DMS 273 (cell line): ENCODE measurements around the gene KCNN1.
"Not testable (repeated sequence)": the region's sequence is repeated elsewhere in the genome, so short reads cannot be mapped to it uniquely, and the experiment has no call there.

Experiments used
- DNase-seq: peaks from one replicate; lab custom pipeline; 2025; ENCODE audit not compliant: unreplicated experiment; lab: John Stamatoyannopoulos, UW

The KCNN1 gene

DNA sequence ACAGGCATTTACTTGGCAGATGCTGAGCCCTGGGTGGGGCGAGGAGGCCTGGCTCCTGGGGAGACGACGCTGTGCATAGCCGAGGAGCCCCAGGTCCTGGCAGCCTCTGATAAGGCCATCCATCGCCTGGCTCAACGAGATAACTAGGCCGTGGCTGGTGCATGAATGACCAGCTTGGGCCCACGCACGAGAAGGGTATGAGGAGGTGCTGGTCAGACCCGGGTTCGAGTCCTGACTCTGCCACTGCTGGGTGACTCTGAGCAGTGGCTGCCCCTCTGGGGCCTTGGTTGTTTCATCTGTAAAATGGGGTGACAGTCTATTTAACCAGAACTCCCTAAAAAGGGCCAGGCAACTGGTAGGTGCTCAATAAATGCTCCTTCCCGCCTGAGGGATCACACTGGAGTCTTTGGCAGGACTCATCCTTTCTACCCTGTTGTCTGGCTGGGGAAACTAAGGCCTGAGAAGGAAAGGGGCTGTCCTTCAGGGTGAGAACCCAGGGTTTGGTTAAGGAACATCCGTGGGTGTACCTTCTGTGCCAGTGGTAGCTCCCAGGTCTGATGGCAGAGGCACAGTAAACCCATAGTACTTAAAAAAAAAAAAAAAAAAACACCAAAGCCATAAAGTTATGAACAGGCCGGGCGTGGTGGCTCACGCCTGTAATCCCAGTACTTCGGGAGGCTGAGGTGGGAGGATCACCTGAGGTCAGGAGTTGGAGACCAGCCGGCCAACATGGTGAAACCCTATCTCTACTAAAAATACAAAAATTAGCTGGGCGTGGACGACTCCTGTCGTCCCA, 33.0 kb downstream of the KCNN1 start:
- DNase-seq: no peak

DNA sequence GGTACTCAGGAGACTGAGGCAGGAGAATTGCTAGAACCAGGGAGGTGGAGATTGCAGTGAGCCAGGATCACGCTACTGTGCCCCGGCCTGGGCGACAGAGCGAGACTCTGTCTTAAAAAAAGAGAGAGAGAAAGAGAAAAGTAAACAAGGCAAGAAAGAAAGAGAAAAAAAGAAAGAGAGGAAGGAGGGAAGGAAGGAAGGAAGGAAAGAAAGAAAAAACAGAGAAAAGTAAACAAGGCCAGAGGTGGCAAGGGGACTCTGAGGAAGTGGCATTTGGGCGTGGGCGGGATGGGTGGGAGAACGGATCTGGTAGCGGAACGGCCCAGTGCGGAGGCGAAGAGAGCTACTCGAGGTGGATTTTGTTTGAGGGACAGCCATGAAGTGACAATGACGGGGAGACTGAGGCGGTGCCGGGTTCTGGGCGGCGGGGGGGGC, 33.6 kb downstream of the KCNN1 start:
- peak; percentile 74 for DNase-seq

DNA sequence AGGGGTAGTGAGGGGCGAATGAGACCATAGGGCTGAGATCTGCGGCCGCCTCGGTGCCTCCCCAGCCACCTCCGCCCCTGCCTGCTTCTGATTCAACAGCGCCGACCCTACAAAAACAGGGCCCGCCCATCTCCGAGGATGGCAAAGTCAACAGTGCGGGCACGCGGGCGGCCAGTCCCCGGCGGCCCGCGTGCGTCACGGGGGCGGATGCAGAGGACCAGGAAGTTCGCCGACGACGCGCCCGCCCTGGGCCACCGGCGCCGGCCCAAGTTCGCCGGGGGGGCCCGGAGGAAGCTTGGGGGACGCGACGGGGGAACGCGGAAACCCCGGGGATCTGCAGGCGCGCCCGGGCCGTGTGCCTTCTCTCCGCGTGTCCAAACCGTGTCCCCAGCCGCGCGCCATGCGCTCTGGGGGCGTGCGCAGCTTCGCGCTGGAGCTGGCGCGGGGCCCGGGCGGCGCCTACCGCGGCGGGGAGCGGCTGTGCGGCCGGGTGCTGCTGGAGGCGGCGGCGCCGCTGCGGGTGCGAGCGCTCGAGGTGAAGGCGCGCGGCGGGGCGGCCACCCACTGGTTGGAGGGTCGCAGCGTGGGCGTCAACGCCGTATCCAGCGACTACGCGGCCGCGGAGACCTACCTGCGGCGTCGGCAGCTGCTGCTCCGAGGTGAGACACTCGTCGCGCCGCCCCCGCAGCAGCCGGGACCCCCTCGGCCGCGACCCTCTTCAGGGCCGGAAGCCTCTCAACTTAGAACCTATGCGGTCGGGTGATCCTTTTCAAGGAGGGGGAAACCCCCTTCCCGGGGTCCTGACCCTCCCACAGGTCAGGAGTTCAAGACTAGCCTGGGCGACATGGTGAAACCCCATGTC, 34.2 kb downstream of the KCNN1 start:
- peak; percentile 94 for DNase-seq

- peak; percentile 69 for DNase-seq
These were observed 35.0 kb downstream of the KCNN1 start for GRCh38 chr19:18001777-18002345.

GRCh38 chr19:18002347-18002850, 35.5 kb downstream of the KCNN1 start:
- DNase-seq: no peak

DNA sequence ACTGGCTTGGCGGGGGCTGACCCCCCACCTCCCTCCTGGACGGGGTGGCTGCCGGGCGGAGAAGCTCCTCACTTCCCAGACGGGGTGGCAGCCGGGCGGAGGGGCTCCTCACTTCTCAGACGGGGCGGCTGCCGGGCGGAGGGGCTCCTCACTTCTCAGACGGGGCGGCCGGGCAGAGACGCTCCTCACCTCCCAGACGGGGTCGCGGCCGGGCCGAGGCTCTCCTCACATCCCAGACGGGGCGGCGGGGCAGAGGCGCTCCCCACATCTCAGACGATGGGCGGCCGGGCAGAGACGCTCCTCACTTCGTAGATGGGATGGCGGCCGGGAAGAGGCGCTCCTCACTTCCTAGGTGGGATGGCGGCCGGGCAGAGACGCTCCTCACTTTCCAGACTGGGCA, 38.8 kb downstream of the KCNN1 start:
- not testable (repeated sequence) for DNase-seq

DNA sequence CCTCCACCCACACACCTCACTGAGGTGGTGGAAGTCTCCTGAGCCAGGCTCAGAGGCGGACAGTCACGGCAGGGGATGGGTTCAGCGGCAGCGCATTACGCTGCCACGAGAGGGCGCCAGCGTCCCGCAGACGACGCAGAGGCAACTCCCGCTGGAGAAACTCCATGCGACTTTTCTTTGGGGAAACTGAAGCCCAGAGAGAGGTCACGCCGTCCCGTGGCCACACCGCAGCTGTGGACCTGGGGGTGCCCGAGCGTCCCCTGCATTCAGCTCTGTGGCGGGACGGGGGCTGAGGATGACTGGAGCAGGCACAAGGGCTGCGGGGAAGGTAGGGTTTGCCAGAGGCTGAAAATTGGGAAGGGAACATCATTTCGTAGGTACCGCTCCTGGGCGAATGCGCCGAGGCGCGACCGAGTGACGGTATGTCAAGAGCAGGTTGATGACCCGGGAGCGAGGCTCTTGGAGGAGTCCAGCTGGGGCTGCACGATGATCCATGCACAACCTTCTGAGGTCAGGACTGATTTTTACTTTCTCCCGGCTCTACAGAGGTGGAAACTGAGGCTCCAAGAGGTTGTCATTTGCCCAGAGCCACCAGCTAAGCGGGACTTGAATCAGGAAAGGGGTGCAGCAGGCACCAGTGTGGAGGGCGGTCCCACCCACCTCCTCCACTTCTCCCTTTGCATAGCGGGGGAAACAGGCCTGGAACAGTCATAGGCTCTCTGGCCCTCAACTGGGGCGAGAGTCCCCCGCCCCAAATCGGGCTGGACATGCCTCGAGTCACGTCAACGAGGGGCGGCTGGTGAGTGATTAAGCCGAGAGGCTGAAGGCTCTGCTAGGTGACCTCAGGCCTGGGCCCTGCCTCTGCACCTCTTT, 40.4 kb downstream of the KCNN1 start:
- DNase-seq: peak; percentile 94

- peak; percentile 98 for DNase-seq
These were observed 41.2 kb downstream of the KCNN1 start, which contains the start of gene ARRDC2 for GRCh38 chr19:18007917-18008673. ARRDC2 (plus strand) TSS chr19:18008170; CDS start chr19:18008311, 141 bp downstream.

DNA sequence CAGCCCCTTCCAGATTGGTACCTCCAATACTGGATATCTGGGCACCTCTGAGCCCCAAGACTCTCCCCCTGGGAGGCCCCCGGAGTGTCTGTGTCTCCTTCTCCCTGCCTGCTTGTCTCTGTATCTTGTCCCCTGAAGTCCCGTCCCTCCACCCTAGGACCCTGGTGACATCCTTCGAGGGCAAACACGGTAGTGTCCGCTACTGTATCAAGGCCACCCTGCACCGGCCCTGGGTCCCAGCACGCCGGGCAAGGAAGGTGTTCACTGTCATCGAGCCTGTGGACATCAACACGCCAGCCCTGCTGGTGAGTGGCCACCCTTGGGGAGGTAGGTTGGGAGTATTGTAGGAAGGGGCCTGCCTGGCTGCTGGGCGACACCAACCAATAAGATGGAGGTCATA, 41.9 kb downstream of the KCNN1 start:
- no peak for DNase-seq

DNA sequence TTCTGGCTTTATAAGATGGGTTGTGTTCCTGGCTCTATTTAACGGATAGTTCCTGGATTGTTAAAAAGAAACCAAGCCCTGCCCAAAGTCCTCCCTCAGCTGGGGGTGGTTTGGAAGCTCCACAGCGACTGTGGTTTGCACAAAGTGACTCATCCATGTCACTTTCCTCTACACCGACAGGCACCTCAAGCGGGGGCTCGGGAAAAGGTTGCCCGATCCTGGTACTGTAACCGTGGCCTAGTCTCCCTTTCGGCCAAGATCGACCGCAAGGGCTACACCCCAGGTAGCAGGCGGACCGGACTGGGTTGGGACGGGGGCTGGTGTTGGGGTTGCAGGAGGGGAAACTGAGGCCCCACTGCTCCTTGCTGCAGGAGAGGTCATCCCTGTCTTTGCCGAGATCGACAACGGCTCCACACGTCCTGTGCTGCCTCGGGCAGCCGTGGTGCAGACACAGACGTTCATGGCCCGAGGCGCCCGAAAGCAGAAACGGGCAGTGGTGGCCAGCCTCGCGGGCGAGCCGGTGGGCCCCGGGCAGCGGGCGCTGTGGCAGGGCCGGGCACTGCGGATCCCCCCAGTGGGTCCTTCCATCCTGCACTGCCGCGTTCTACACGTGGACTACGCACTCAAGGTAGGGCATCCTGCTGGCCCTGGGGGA, 42.6 kb downstream of the KCNN1 start:
- DNase-seq: no peak

- no peak for DNase-seq
These were observed 43.2 kb downstream of the KCNN1 start for GRCh38 chr19:18010149-18010548.

GRCh38 chr19:18013210-18014111, 46.6 kb downstream of the KCNN1 start:
- no peak for DNase-seq

- no peak for DNase-seq
These were observed 47.3 kb downstream of the KCNN1 start for GRCh38 chr19:18014197-18014596.

- DNase-seq: no peak
These were observed 49.5 kb downstream of the KCNN1 start for GRCh38 chr19:18016209-18016910.

GRCh38 chr19:18017275-18018083, 50.6 kb downstream of the KCNN1 start:
- DNase-seq: no peak

GRCh38 chr19:18020212-18021085, 53.5 kb downstream of the KCNN1 start:
- DNase-seq: peak; percentile 71
